ENCODE measurements around the gene PCGF3.
"Not testable (repeated sequence)": the region's sequence is repeated elsewhere in the genome, so short reads cannot be mapped to it uniquely, and the experiment has no call there.

PCGF3 gene

GRCh38 chr4:744212-744841, 38.7 kb downstream of the PCGF3 start:
- DNase-seq = no peak

DNA sequence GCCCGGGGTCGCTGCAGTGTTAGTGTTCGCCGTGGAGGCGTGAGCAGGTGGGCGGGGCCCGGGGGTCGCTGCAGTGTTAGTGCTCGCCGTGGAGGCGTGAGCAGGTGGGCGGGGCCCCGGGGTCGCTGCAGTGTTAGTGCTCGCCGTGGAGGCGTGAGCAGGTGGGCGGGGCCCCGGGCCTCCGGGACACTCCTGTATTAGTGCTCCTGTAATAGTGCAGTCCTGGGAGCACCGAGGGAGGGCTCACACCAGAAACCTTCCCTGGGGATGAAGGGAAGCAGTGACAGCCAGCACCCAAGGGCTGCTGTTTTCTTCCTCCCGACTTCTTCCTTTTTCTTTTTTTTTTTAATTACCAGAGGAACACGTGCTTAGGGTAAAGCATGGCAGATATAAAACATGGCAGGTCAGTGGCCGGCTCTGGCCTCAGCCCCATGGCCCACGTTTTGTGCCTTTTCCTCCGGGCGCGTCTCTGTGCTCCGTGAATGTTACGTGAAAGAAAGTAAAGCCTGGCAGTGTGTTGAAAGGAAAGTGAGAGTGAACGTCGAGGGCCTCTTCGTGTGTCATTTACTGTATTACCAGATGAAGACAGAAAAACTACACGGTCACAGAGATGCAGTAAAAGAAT, 42.0 kb downstream of the PCGF3 start:
- no peak for DNase-seq

DNA sequence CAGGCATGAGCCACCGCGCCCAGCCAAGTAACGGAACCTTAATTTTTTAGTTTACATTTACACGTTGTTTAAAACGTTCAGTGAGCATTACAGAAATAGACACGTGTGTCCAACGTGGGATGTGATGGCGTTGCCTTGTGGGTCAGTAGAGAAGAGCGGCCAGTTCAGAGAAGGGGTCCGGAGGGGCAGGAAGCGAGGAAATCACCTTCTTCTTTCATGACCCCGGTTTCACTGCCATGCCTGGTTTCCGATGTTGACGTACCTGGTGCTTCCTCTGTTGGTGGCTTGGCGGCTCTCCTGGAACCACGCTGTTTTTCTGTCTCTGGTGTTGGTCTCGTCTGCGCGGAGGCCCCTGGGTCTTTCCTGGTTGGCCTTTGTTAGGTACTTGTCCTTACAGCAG, 42.8 kb downstream of the PCGF3 start:
- DNase-seq = no peak

GRCh38 chr4:749698-750666, 44.4 kb downstream of the PCGF3 start:
- DNase-seq = no peak

DNA sequence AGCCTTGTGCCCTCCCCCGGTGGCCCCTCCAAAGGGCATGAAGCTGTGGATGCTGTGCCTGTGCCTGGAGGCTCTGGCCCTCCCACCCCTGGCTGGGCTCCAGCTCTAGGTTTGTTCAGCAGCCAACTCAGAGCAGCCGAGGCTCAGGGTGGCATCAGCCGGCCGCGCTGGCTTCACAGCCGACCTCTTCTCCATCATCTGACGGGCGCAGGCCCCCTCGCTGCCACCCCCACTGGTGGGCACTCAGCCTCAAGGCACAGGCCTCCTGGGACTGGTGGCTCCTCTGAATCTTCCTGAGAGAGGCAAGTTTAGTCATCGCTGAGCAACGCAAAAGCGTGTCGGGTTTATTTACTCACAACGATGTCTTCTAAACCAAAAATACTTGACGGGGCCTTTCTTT, 46.0 kb downstream of the PCGF3 start:
- DNase-seq = no peak

GRCh38 chr4:752196-752861, 46.7 kb downstream of the PCGF3 start:
- DNase-seq = no peak

- not testable (repeated sequence) for DNase-seq
These were observed 47.6 kb downstream of the PCGF3 start for GRCh38 chr4:753186-753585.

- DNase-seq = no peak
These were observed 48.8 kb downstream of the PCGF3 start for GRCh38 chr4:754221-755120.

- DNase-seq = no peak
These were observed 51.5 kb downstream of the PCGF3 start for GRCh38 chr4:757111-757510.

DNA sequence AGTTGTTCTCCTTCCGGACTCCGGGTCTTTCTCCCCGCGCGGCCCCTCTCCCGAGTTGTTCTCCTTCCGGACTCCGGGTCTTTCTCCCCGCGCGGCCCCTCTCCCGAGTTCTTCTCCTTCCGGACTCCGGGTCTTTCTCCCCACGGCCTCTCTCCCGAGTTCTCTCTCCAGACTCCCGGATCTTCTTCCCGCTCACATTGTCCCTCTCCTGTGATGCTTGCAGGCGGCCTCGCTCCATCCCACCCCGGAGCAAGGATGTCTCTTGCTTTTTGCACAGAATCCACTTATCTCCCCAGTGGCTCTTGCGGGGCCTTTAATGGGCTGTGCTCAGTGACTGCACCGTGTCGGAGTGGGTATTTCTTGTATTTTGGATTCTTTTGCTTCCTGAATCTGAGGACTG, 54.2 kb downstream of the PCGF3 start:
- DNase-seq = not testable (repeated sequence)

DNA sequence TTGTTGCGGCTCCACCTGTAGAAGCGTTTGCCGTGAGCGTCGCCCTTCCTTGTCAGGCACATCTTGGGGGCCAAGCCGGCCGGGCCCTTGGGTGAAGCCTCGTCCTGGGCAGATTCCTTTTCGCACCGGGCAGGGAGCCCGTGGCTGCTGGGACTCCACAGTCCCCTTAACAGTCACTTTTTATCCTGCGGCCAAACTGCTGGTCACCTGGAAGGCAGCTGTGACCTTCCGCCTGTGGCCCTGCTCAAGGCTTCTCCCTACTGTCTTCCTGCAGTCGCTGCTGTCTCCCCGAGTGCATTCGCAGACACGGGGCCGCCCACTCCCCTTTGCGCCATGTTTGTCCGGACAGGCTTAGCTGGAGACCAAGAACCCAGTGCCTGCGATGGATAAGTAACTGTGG, 55.0 kb downstream of the PCGF3 start:
- DNase-seq = no peak

DNA sequence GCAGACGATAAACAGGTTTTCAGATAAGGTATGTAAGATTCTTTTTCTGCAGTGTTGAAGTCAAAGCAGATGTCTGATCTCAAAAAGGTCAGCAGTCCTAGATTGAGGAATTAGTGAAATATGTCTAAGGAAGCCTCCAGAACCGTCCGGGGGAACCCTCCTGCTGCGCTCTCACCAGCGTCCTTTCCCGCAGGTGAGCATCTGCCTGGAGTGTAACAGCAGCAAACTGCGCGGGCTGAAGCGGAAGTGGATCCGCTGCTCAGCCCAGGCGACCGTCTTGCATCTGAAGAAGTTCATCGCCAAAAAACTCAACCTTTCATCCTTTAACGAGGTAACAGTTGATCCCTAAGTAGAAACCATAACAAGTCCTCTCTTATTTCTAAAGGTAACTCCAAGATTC, 55.5 kb downstream of the PCGF3 start:
- DNase-seq = no peak

DNA sequence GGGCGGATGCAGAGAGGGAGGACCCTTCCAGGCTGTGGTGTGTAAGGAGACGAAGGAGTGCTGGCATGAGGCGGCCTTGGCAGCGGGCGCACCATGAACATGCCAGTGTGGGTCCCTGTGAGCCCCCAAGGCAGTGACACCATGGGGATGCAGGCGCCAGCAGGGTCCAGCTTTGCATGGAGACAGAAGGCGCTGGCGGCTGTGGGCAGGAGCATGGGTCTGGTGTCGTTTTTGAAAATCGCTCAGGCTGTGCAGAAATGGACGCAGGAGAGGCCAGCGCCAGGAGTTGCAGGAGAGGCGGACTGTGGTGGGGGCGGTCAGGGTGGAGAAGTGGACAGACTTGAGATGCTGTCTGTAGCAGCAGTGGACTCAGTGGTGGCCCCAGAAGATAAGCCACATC, 56.1 kb downstream of the PCGF3 start:
- no peak for DNase-seq

GRCh38 chr4:762211-763190, 56.9 kb downstream of the PCGF3 start:
- peak in 1 of 2 experiments; percentile 25 for DNase-seq

GRCh38 chr4:763191-763810, 57.7 kb downstream of the PCGF3 start:
- no peak for DNase-seq

DNA sequence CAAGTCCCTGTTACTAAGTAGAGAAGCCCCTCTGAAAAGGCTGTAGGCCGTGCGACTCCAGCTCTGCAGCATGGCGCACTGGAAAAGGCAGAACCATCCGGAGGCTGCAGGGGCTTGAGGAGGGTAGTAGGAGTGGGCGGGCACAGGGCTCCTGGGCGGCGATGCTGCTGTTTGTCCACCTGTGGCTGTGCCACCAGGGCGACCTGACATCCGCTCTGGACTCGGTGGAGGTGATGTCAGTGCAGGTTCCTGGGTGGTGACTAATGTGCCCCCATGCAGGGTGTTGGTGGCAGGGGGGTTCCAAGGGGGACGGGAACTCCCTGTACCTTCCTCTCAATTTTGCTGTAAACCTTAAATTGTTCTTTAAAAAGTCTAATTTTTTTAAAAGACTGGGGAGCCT, 58.3 kb downstream of the PCGF3 start:
- DNase-seq = no peak

DNA sequence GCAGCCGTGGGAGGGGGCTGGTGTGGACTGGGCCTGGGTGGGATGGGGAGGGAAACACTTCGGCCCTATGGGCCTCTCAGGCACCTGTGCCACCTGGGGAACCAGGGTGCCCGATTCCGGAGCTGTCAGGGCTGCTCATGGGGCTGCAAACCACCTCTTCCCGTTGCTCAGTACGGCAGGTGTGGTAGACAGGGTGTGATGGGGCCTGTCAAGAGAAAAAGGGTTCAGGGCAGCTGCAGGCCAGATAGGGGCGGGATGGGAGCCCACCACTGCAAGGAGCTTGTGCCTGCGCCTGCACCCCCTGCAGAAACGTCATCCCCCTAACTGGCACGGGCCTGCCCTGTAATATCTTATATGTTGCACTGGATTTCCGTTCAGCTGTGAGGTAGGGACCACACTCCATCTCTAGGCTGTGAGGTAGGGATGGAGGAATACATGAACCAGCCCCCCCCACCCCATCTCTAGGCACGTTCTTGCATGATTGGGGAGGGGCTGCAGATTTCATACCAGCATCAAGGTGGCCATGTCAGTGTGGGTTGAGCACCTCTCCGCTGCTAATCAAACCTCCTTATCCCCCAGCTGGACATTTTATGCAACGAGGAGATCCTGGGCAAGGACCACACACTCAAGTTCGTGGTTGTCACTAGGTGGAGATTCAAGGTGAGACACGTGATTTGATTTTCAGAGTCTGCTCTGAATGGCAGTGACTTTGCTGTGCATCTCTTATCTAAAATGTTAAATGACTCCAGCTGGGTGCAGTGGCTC, 59.0 kb downstream of the PCGF3 start:
- DNase-seq = no peak

DNA sequence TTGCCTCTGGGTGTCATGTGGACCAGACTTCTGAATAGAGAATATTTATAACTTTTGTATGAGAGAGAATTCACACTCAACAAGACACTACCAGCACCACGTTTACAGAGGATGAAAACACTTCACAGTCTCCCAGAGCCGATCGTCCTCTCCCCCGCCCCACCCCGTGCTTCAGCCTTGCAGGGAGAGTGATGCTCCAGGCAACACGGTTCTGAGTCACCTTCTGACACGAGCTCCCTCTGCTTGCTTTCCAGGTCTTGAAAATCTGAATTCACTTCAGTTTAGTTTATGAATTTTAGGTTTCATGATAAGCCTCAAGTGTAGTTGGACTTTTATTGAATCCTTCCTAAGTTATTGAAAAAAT, 60.5 kb downstream of the PCGF3 start:
- DNase-seq = peak in 1 of 2 experiments; percentile 29

DNA sequence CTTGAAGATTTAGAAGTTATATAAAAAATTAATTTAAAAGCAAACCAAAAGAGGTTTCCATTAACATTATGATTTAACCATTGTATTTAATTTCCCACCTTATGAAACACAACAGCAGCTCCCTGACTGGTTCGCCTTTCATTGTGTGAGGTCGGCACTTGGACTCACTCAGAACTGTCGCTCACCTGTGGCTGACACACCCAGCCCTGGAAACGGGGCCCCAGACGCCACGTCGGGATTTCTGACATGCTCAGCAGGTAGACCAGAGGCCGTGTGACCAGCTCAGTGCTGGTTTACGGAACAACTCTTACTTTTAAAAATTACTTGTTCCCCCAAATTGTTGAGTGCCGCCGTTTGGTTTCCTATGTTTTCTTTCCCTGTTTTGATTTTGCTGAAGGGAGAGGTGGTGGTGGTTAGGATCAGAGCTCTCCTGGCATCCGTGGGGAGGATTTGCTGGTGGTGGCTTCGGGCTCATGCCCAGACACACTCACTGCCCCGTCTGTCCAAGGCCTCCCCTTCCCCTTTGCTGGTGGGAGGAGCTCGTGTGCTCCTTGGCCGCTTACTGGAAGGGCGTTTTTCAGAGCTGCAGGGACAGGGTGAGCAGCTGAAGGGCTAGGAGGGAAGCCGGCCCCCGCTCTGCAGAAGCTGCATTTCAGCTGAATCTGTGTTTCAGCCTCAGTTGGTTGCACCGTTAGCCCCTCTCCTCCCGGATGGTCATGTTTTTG, 61.1 kb downstream of the PCGF3 start:
- DNase-seq = no peak

Measured in SW 1271 (cell line).